KMS-11 (cell line): ENCODE results near the gene LY6G6C.

Experiments
- H2AFZ ChIP-seq: fragments of 200-600 bp; sonication (generic); 2 replicates; pipeline ENCODE4 v1.6.1; 2016; ENCODE audit warnings: antibody characterized with exemption, mixed run types, low read depth
- H3K27ac ChIP-seq: fragments of 200-600 bp; sonication (generic); 2 replicates; pipeline ENCODE4 v1.6.1; 2016; ENCODE audit warnings: mild to moderate bottlenecking, mixed run types
- H3K27me3 ChIP-seq: fragments of 200-600 bp; sonication (generic); 2 replicates; pipeline ENCODE4 v1.6.1; 2017; ENCODE audit warnings: mild to moderate bottlenecking, low read depth, mixed run types, moderate library complexity; ENCODE audit not compliant: insufficient read depth
- H3K36me3 ChIP-seq: fragments of 200-600 bp; sonication (generic); 2 replicates; pipeline ENCODE4 v1.6.1; 2017; ENCODE audit warnings: mild to moderate bottlenecking, mixed run types; ENCODE audit not compliant: insufficient read depth
- H3K4me1 ChIP-seq: fragments of 200-600 bp; sonication (generic); 2 replicates; pipeline ENCODE4 v1.6.1; 2016; ENCODE audit warnings: mild to moderate bottlenecking, low read depth, mixed run types; ENCODE audit not compliant: poor library complexity, severe bottlenecking
- H3K4me2 ChIP-seq: fragments of 200-600 bp; sonication (generic); 2 replicates; pipeline ENCODE4 v1.7.0; 2016; ENCODE audit warnings: mild to moderate bottlenecking, mixed run types
- H3K4me3 ChIP-seq: fragments of 200-600 bp; sonication (generic); IDR thresholded peaks from 2 replicates; pipeline ENCODE4 v1.6.1; 2017; ENCODE audit warnings: low read depth, low read length, mixed read lengths; ENCODE audit not compliant: insufficient read depth
- H3K79me2 ChIP-seq: fragments of 200-600 bp; sonication (generic); 2 replicates; pipeline ENCODE4 v1.6.1; 2016; ENCODE audit warnings: low read depth, mixed run types; ENCODE audit not compliant: insufficient read depth
- H3K9ac ChIP-seq: fragments of 200-600 bp; sonication (generic); 2 replicates; pipeline ENCODE4 v1.6.1; 2016; ENCODE audit warnings: mild to moderate bottlenecking, mixed run types
- H4K20me1 ChIP-seq: fragments of 200-600 bp; sonication (generic); 2 replicates; pipeline ENCODE4 v1.6.1; 2016; ENCODE audit warnings: mild to moderate bottlenecking, mixed run types; ENCODE audit not compliant: insufficient read depth
- CTCF ChIP-seq: fragments of 200-600 bp; sonication (generic); conservative IDR thresholded peaks from 2 replicates; pipeline ENCODE4 v1.6.1; 2017; ENCODE audit warnings: low read depth, mild to moderate bottlenecking, antibody characterized with exemption, low read length, moderate library complexity, mixed read lengths

Gene LY6G6C

GRCh38 chr6:31717499-31718222, 3.9 kb downstream of the LY6G6C start:
- Histone ChIP-seq H3K4me2 (no peak overlapping the region), H3K79me2 (no peaks in the 10 kb centered on the region), H4K20me1 (no peaks in the 10 kb centered on the region), H3K4me1 (no peaks in the 10 kb centered on the region), H2AFZ (no peak overlapping the region), H3K9ac (no peak overlapping the region), H3K27ac (no peak overlapping the region), H3K4me3 (no peak overlapping the region), H3K27me3 (no peaks in the 10 kb centered on the region; the same call in 1 of the 2 replicates), H3K36me3 (no peaks in the 10 kb centered on the region)
- no peak for TF ChIP-seq CTCF

- Histone ChIP-seq H3K4me2 (no peak within 1 kb of the TSS), H3K27ac (no peak within 1 kb of the TSS), H4K20me1 (no peaks in the 10 kb centered on the region), H3K27me3 (no peaks in the 10 kb centered on the region), H3K36me3 (no peaks in the 10 kb centered on the region), H3K79me2 (no peaks in the 10 kb centered on the region), H3K4me3 (no peak within 1 kb of the TSS), H2AFZ (no peak within 1 kb of the TSS), H3K9ac (no peak within 1 kb of the TSS), H3K4me1 (peaks cover 6% of the 10 kb centered on the region)
- TF ChIP-seq CTCF: no peak
Observed at GRCh38 chr6:31715022-31715958, 6.3 kb downstream of the LY6G6C start, which contains the start of gene LY6G6D. Gene LY6G6D, plus strand, starts transcription at chr6:31715348. Its CDS starts 8 bp downstream, at chr6:31715356.

GRCh38 chr6:31713991-31714684, 7.4 kb downstream of the LY6G6C start:
- Histone ChIP-seq H3K4me3 (no peak overlapping the region), H3K9ac (no peak overlapping the region), H3K27ac (no peak overlapping the region), H3K27me3 (no peaks in the 10 kb centered on the region), H3K79me2 (no peaks in the 10 kb centered on the region), H2AFZ (no peak overlapping the region), H3K36me3 (no peaks in the 10 kb centered on the region), H4K20me1 (no peaks in the 10 kb centered on the region), H3K4me2 (no peak overlapping the region), H3K4me1 (peaks cover 7% of the 10 kb centered on the region)
- TF ChIP-seq CTCF: no peak

GRCh38 chr6:31713465-31713864, 8.1 kb downstream of the LY6G6C start:
- H3K79me2 ChIP-seq: no peaks in the 10 kb centered on the region
- H3K9ac ChIP-seq: no peak overlapping the region
- no peak for TF ChIP-seq CTCF
- no peak overlapping the region for H3K4me2 ChIP-seq
- H3K36me3 ChIP-seq: no peaks in the 10 kb centered on the region
- no peaks in the 10 kb centered on the region for H3K27me3 ChIP-seq
- peaks cover 7% of the 10 kb centered on the region for H3K4me1 ChIP-seq
- H4K20me1 ChIP-seq: no peaks in the 10 kb centered on the region
- H3K27ac ChIP-seq: no peak overlapping the region
- H2AFZ ChIP-seq: no peak overlapping the region
- no peak overlapping the region for H3K4me3 ChIP-seq
